Activated effector memory CD4-positive, alpha-beta T cell treated with anti-CD3 and anti-CD28 coated beads, Interleukin-2, amount 50 U/mL, for 16 hours (primary cell): Measurements from ENCODE around the gene CFAP69.
A peak's percentile ranks its signal among the peaks of the same experiment; 100 is the strongest.
"Not testable (repeated sequence)": the region's sequence is repeated elsewhere in the genome, so short reads cannot be mapped to it uniquely, and the experiment has no call there.

Experiments used
- DNase-seq: peaks from one replicate; pipeline ENCODE4 v3.0.0-alpha.2; 2020

The CFAP69 gene

DNA sequence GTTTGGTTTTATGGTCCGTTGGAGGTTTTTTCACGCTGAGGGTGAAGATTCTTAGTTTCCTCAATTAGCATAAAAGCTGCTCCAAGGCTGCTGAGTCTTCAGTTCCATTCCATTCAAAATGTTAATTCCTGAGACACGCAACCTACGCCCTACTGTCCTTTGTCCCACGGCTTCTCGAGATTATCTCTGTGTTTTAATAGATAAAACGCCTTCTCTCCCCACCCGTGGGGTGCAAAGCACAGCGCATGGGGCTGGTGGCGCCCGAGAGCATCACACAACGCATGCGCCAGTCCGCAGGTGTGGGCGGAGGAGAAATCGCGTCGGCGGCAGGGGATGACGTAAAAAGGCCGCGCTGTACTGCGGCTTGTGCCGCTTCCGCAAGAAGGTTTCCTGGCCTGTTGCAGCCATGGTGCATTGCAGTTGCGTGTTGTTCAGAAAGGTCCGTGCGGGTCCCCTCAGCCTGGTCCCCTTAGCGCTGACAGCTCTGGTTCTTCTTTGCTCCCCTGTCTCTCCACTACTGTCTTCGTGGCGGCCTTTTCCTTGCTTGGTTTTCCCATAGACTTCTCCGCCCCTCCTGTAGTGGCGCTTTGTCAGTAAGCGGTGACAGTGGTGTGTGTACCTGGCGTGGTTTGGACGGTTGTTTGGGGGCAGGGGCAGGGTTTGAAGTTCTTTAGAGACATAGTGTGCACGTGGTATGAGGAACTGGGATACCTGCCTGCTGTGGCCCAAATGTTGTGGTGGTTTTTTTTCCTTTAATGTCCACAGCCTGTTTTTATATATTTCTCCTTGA, 101.6 kb downstream of the CFAP69 start, which contains the start of gene GTPBP10:
GTPBP10 (plus strand) TSS at position 381 of the 790 bp plus-strand sequence; CDS start at position 407, 26 bp downstream.
- DNase-seq, result peak; percentile 98

DNA sequence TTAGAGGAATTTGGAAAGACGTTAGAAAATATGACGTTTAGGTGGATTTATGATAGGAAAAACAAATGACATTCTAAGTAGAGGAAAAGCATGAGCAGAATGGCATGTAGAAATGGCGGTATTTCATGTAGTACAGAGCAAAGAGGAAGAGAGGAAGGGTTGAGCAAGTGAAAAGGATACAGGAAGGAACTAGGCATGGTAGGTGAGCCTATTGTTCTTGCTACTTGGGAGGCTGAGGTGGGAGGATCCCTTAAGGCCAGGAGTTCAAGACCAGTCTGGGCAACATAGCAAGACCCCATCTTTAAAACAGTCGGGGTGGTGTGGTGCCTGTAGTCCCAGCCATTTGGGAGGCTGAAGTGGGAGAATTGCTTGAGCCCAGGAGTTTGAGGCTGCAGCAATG, 102.8 kb downstream of the CFAP69 start:
- DNase-seq, result no peak

DNA sequence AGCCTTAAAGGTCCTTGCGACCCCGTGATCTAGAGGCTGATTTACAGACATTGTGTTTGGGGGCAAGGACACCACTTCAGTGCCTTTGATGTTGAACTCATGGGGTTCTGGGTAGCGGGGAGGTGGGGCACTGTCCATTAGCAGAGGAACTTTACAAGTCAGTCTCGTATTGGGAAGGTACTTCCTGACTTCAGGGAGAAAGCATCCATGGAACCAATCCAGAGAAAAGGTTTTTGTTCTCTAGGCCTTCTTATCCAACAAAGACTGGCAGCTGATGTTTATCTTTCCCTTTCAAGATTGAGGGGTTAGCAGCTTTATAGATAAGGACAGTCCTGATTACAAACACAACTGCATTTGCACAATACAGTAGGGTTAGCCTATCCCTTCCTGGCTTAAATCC, 104.3 kb downstream of the CFAP69 start:
- DNase-seq, result no peak

DNA sequence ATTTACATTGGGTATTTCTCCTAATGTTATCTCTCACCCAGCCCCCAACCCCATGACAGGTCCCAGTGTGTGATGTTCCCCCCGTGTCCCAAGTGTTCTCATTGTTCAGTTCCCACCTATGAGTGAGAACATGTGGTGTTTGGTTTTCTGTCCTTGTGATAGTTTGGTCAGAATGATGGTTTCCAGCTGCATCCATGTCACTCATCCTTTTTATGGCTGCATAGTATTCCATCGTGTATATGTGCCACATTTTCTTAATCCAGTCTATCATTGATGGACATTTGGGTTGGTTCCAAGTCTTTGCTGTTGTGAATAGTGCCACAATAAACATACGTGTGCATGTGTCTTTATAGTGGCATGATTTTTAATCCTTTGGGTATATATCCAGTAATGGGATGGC, 105.1 kb downstream of the CFAP69 start:
- not testable (repeated sequence) for DNase-seq

DNA sequence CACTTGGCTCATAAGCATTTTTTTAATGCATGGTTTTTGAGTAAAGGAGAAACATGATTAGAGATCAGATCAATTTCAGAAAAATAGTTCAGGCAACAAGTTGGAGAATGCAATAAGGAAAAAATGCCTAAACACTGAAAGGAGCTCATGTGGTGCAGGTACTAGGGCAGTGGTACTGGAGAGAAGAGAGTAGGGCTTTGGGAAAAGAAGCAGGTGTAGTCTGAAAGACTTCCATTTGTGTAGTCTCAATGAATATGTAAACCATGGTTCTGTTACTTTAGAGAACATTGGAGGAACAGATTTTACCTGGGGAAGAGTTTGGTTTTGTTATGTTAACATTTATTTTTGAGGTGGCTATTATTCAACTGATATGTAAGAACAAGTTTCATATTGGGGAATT, 107.0 kb downstream of the CFAP69 start:
- DNase-seq, result no peak
